Stimulated activated CD4-positive, alpha-beta T cell treated with anti-CD3 and anti-CD28 coated beads, Interleukin-15, amount 100 ng/mL, for 48 hours (primary cell): ENCODE measurements around the gene PTF1A.
"Not testable (repeated sequence)": the region's sequence is repeated elsewhere in the genome, so short reads cannot be mapped to it uniquely, and the experiment has no call there.

Experiments
- DNase-seq, 2 donors: peaks; one replicate each; pipeline ENCODE4 v3.0.0-alpha.2; 2020; ENCODE audit warnings: low read depth in 2 of 2

The PTF1A gene

GRCh38 chr10:23203369-23204325 is 11.5 kb downstream of the PTF1A start:
- no peak for DNase-seq

GRCh38 chr10:23204773-23205172 is 12.7 kb downstream of the PTF1A start:
- DNase-seq = no peak

GRCh38 chr10:23205972-23206642 is 14.0 kb downstream of the PTF1A start:
- no peak for DNase-seq

- DNase-seq = no peak
Observed at GRCh38 chr10:23217471-23217870, 25.4 kb downstream of the PTF1A start.

GRCh38 chr10:23230582-23230981 is 38.5 kb downstream of the PTF1A start:
- DNase-seq = no peak

GRCh38 chr10:23238015-23238414 is 45.9 kb downstream of the PTF1A start:
- no peak for DNase-seq

- not testable (repeated sequence) for DNase-seq
Observed at GRCh38 chr10:23241779-23242178, 49.7 kb downstream of the PTF1A start.
